SH-SY5Y (cell line): ENCODE measurements around the gene B3GAT1.
A peak's percentile ranks its signal among the peaks of the same experiment; 100 is the strongest.

Experiments
- GATA2 ChIP-seq: IDR thresholded peaks from 2 replicates; pipeline ENCODE4 v1.6.1; 2011; ENCODE audit warnings: mild to moderate bottlenecking, low read depth, low read length
- GATA3 ChIP-seq: IDR thresholded peaks from 2 replicates; pipeline ENCODE4 v1.6.1; 2011; ENCODE audit warnings: low read depth, mild to moderate bottlenecking, low read length, moderate library complexity

Gene B3GAT1

DNA sequence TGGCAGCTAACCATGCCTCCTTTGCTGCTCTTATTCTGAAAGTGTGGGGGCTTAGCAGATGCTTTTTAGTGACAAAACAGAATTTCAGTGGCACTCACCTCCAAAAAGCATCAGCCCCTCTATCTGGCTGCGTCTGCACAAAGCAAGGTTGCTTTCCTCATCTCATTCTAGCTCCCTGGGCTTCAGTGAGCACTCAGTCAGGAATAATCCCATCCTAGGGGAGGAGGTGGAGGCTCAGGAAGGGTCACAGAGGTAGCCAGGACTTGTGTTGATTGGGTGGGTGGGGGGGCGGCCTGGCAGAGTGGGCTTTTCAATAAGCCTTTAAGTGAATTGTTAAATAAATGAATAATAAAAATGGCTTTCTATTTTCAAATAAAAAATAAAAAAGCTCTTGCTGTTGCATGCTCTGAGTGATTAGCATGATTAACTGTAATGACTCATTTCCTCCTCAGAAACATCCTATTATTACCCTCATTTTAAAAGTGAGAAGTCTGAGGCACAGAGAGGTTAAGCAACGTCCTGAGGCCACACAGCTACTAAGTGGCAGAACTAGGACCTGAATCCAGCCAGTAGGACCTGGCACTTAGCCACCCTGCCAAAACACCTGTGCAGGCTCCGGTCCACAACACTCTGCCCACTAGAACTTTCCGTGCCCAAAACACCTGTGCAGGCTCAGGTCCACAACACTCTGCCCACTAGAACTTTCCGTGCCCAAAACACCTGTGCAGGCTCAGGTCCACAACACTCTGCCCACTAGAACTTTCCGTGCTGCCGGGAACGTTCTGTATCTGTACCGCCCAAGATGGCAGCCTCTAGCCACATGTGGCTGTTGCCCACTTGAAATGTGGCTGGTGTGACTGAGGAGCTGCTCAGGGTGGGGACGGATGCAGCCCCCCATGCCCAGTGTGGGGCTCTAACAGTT is 5.5 kb downstream of the B3GAT1 start:
- TF ChIP-seq GATA3: no peak
- no peak for TF ChIP-seq GATA2

DNA sequence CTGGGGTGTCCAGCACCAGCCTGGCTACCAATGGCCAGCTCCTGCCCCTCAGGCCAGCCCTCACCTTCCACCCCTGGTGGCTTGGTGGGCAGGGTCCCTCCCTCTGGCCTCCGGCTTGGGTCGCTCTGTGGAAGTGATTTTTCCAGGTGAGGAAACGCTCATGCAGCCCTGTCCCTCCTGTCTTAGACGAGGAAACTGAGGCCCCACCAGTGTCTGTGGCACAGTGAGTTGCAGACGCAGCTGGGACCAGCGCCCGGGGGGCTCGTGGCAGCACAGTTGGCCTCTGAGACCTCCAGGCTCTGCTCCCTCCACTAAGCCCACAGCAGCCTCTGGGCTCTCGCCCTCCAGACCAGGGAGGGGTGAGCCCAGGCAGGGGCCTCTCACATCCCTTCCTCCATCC is 6.2 kb downstream of the B3GAT1 start:
- TF ChIP-seq GATA3: no peak
- no peak for TF ChIP-seq GATA2

GRCh38 chr11:134405436-134405835 is 6.6 kb downstream of the B3GAT1 start:
- TF ChIP-seq GATA3 (no peak), GATA2 (no peak)

- no peak for TF ChIP-seq GATA3
- TF ChIP-seq GATA2: no peak
Observed at GRCh38 chr11:134404575-134405341, 7.3 kb downstream of the B3GAT1 start.

GRCh38 chr11:134402910-134403309 is 9.1 kb downstream of the B3GAT1 start:
- peak; percentile 37 for TF ChIP-seq GATA2
- TF ChIP-seq GATA3: no peak

- TF ChIP-seq GATA2: no peak
- no peak for TF ChIP-seq GATA3
Observed at GRCh38 chr11:134401825-134402809, 9.9 kb downstream of the B3GAT1 start.

DNA sequence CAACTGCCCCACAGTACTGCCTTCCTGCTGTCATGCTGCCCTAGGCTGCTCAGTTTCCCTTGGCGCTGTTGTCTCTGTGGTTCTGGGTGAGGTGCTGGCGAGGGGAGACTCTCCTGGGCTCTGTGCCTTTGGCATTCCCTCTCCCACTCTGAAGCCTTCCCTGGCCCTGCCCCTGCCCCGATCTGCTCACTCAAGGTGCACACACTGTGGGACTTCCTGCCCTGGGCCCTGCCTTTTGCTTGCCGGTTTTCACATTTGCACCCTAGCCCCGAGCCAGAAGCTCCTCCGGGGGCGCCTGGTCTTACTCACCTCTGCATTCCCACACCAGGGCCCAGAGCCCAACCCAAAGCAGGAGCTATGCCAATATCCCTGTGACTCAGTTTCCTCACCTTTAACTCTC is 12.0 kb downstream of the B3GAT1 start:
- TF ChIP-seq GATA2 (no peak), GATA3 (no peak)

DNA sequence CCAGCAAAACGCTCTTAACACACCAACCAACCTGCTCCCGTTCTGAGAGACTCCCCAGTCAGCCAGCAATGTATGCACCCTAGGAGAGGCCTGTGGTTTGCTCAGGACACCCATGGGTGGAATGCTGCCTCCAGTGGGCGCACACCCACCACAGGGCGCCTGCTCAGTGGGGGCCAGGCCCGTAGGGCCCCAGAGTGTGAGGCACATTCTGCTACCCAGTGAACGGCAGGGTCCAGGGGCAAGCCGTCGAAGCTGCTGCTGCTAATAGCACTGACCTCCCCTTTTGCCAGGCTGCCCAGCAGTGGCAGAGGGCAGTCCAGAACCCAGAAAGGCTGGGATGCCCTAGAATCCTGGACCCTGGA is 12.8 kb downstream of the B3GAT1 start:
- TF ChIP-seq GATA3 (no peak), GATA2 (no peak)

- TF ChIP-seq GATA2: peak; percentile 75
- TF ChIP-seq GATA3: no peak
Observed at GRCh38 chr11:134398644-134399292, 13.3 kb downstream of the B3GAT1 start.

DNA sequence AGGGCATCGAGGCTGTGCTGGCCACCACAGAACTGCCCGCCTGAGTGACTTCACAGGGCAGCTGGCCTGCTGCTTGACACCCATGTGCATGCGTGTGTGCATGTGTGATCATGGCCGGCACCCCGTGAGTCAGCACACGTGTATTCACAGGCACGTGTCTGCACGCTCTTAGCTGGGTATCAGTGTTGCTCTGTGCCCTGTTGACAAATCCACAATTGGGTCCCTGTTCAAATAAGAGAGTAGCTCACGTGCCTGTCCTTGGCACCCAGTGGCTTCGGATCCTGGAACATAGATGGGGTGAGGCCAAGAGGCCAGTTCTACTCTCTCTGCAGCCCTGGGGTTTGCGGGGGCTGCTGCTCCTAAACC is 14.0 kb downstream of the B3GAT1 start:
- no peak for TF ChIP-seq GATA3
- TF ChIP-seq GATA2: no peak

DNA sequence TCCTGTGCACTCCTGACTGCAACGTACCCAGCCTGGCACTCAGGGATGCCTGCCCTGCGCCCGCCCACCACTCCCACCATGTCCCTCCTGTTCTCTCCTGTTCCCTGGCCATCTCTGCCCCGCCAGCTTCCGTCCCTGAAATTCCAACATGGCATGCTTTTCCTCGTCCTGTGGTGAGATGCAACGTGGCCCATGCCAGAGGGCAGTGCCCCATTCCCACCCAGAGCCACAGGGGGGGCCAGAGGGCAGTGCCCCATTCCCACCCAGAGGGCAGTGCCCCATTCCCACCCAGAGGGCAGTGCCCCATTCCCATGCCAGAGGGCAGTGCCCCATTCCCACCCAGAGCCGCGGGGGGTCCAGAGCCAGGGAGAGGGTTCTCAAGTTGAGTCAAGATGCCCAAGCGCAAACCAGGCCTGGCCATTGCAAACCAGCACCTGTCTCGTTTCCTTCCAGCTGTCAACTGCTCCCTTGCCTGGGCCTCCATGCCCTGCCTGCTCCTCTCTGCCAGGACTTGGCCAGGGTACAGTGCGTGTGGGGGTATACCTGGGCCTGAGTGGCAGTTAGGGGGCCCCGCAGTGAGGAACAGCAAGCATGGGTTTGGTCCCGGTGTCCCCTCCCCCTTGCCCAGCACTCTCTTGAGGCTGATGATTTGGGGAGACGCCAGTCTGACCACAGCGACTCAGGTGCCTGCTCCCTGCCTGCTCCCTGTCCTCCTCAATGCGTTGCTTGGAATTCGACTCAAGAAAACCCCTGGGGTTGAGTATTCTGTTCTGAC is 14.6 kb downstream of the B3GAT1 start:
- TF ChIP-seq GATA2 (no peak), GATA3 (no peak)

DNA sequence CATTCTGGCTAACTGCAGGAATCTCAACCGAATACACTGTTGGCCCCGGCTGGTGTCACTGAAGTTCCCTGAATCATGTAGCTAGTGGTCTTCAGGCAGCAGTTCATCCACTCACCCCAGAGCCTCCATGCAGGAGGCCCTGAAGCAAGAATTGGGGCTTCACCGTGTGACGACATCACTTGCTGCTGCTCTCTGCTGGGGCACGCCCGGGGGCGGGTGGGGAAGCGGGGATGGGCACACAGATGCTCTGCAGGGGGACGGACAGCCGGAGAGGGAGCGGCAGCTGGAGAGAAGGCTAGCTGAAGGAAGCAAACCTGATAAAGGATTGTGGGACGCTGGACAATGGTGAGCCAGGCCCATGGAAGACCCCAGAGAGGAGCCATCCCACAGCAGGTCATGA is 17.0 kb downstream of the B3GAT1 start:
- no peak for TF ChIP-seq GATA2
- TF ChIP-seq GATA3: no peak

DNA sequence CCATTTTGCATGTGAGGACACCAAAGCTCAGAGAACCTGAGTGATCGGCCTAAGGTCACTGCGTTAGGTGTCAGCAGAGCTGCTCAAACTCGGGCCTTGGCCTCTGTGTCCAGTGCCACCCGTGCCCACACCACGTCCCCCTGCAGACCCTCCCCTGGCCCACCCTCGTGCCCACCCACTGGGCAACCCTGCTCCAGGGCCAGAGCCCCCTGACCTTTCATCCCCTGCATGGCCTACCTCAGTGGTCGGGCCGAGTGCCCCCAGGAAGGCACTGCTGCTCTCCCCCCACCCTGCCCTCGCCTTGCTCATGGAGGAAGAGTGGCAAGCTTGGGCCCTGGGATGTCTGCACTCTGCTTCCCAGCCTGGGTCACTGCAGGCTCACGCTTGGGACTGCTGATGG is 17.7 kb downstream of the B3GAT1 start:
- TF ChIP-seq GATA3: no peak

DNA sequence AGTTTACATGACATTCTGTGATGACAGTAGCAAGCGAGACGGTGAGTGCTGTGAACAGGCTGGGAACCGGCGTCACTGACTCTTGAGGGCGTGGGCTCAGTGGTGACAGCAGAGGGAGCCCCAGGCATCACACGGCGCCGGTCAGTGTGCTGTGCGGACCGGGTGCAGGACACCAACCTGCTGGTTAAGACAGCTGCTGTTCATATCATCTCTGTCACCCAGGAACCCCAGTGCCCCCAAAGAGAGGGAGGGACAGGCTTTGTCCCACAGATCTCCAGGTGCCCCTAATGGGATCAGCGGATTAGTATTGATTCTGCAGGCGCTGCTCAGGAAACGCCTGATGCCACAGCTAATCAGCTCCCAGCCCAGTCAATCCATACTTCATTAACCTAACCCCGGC is 18.4 kb downstream of the B3GAT1 start:
- TF ChIP-seq GATA3 (no peak), GATA2 (no peak)
